Nephron (organoid): ENCODE data around the gene BID.
A peak's percentile ranks its signal among the peaks of the same experiment; 100 is the strongest.

Source experiments
- H3K27ac Mint-ChIP-seq, 3 experiments: 2 replicates each; pipeline ENCODE4 v1.8.0; 2020; ENCODE audit warnings: mixed read lengths in 3 of 3, mild to moderate bottlenecking in 2 of 3, moderate library complexity in 1 of 3
- H3K27me3 Mint-ChIP-seq: 2 replicates; pipeline ENCODE4 v1.8.0; 2021; ENCODE audit warnings: low read depth, mild to moderate bottlenecking, moderate library complexity, mixed read lengths
- H3K36me3 Mint-ChIP-seq: 2 replicates; pipeline ENCODE4 v1.8.0; 2020; ENCODE audit warnings: low read depth, mixed read lengths
- H3K4me1 Mint-ChIP-seq: 2 replicates; pipeline ENCODE4 v1.8.0; 2020; ENCODE audit warnings: mixed read lengths
- H3K4me3 Mint-ChIP-seq, 3 experiments: 2 replicates each; pipeline ENCODE4 v1.8.0; 2020; ENCODE audit warnings: mild to moderate bottlenecking in 3 of 3, mixed read lengths in 3 of 3, moderate library complexity in 2 of 3
- H3K9me3 Mint-ChIP-seq: 2 replicates; pipeline ENCODE4 v1.8.0; 2020; ENCODE audit warnings: mixed read lengths
- CTCF ChIP-seq, 3 experiments: fragments of 200-600 bp; sonication (generic); IDR thresholded peaks; one replicate each; pipeline ENCODE4 v1.5.0; 2021; ENCODE audit warnings: antibody characterized with exemption in 3 of 3; ENCODE audit not compliant: unreplicated experiment in 3 of 3

The BID gene

GRCh38 chr22:17787716-17788330 is 13.6 kb upstream of the BID start:
- TF ChIP-seq CTCF (IDR thresholded peaks at IDR 0.05; ENCODE audit: unreplicated experiment in 3 of 3), result no peak
- H3K9me3 Mint-ChIP-seq, result no peaks in the 10 kb centered on the region
- H3K4me3 Mint-ChIP-seq, result no peak overlapping the region
- H3K27me3 Mint-ChIP-seq, result peaks cover 2% of the 10 kb centered on the region
- H3K27ac Mint-ChIP-seq, result no peak overlapping the region
- peaks cover 5% of the 10 kb centered on the region for H3K36me3 Mint-ChIP-seq
- peaks cover 21% of the 10 kb centered on the region for H3K4me1 Mint-ChIP-seq

DNA sequence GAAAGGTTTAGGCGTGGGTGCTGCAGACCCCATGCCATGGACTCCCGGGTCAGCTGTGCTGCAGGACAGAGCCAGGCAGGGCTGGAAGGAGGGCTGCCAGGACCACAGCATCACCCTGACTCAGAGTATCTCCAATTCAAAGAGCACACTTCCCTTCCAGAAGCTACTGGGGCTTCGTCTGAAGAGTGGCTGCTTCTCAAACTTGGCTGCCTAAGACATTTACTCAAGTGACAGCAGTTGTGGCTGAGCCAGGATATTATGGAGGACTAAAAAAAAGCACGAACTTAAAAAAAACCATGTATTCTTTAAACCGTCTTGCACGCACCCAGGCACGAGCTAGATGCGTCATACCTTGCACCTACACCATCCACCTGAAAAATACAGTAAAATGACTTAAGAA is 13.0 kb upstream of the BID start:
- H3K36me3 Mint-ChIP-seq, result peaks cover 5% of the 10 kb centered on the region
- no peak for TF ChIP-seq CTCF (IDR thresholded peaks at IDR 0.05; ENCODE audit: unreplicated experiment in 3 of 3)
- no peak overlapping the region for H3K4me3 Mint-ChIP-seq
- H3K27me3 Mint-ChIP-seq, result peaks cover 7% of the 10 kb centered on the region
- H3K9me3 Mint-ChIP-seq, result no peaks in the 10 kb centered on the region
- peak overlapping the region; percentile 29 to 71 (median 51) for H3K27ac Mint-ChIP-seq
- H3K4me1 Mint-ChIP-seq, result peaks cover 27% of the 10 kb centered on the region

GRCh38 chr22:17786435-17787161 is 12.3 kb upstream of the BID start:
- Mint-ChIP-seq H3K4me1 (peaks cover 29% of the 10 kb centered on the region), H3K36me3 (peaks cover 3% of the 10 kb centered on the region), H3K27me3 (peaks cover 8% of the 10 kb centered on the region), H3K4me3 (no peak overlapping the region), H3K27ac (peak overlapping the region; percentile 29 to 71 (median 51)), H3K9me3 (no peaks in the 10 kb centered on the region)
- TF ChIP-seq CTCF (IDR thresholded peaks at IDR 0.05; ENCODE audit: unreplicated experiment in 3 of 3), result no peak

DNA sequence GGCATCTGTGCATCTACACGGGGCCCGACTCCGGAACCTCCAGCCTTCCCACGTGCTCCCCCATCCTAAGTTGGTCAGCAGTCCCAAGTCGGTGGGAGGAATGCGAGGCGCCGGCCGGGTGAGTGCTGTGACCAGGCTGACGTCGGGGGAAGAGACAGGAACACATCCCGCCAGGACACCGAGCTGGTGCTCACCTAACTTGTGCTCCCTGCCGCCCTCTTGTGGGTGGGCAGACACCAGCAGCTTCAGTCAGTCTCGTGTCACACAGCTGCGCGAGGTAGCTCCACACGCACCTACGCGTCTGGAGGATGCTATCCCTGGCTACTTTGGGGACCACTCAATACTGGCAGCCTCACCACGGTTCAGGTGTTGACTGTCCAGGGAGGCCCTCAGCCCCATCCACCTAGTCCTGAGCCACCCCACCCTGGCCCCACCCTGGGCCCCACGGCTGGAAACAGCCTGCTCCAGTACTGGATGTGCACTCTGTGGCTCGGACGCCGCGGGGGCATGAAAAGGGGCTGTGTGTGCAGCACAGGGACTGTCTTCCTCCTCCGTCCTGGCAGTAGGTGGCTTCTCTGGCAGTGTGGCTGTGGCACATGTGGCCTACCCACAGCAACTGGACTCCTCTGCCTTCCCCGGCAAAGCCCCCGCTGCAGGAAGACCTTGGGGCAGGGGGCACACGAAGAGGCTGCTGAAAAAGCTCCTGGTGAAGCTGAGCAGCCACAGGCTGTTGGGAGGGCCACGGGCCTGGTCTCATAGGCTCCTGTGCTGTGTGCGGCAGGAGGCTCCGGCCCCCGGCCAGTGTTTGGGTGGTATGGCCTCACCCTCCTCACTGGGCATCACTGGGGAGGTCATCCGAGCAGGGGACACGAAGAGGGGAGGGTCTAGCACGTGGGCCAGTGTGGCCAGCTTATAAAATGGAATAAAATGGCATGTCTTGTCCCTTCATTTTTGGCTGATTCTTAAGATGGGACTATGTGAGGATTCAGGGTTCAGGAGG is 11.2 kb upstream of the BID start:
- Mint-ChIP-seq H3K36me3 (no peaks in the 10 kb centered on the region), H3K9me3 (no peaks in the 10 kb centered on the region), H3K4me1 (peaks cover 33% of the 10 kb centered on the region), H3K4me3 (no peak overlapping the region), H3K27me3 (peaks cover 8% of the 10 kb centered on the region), H3K27ac (peak overlapping the region in 1 of 3 experiments; percentile 50)
- peak in 2 of 3 experiments; percentile 10 to 28 for TF ChIP-seq CTCF (IDR thresholded peaks at IDR 0.05; ENCODE audit: unreplicated experiment in 3 of 3)

DNA sequence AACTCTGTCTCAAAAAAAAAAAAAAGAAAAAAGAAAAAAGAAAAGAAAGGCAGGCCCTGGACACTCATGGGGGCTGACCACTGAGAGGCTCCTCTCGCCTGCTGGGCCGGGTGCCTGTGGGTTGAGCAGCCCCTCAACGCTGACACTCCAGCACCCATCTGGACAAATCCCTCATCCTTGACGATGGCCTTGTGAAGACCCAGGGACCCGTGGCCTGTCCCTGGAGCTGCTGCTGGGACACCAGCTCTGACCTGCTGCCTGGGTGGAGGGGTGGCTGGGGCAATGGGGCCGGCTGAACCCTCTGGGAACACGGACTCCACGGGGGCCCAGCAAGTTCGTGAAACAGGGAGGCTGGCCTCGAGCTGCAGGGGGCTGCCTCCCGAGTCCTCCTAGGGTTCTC is 10.5 kb upstream of the BID start:
- Mint-ChIP-seq H3K4me3 (no peak overlapping the region), H3K36me3 (no peaks in the 10 kb centered on the region), H3K9me3 (no peaks in the 10 kb centered on the region), H3K27ac (no peak overlapping the region), H3K4me1 (peaks cover 33% of the 10 kb centered on the region), H3K27me3 (peaks cover 8% of the 10 kb centered on the region)
- TF ChIP-seq CTCF (IDR thresholded peaks at IDR 0.05; ENCODE audit: unreplicated experiment in 3 of 3), result no peak
